Frontal cortex (tissue), 4 donors: ENCODE measurements around the gene MED22. TPM values are rescaled to one million over a fixed set of nuclear protein-coding genes. Genes with fewer than 3 reads are reported as not detected.
"Not testable (repeated sequence)": the region's sequence is repeated elsewhere in the genome, so short reads cannot be mapped to it uniquely, and the experiment has no call there.

Source experiments
- DNase-seq, 2 donors: peaks; one replicate each; pipeline ENCODE4 v3.0.0; 2012; ENCODE audit warnings: low spot score in 2 of 2
- FAIRE-seq: peaks from 2 replicates; lab custom pipeline; 2012; peaks lifted over from hg19 to GRCh38; lab: Jason Lieb, UNC
- total RNA-seq: library from RNA; depleted of rRNA; stranded (reverse); fragments of >200 nt; gene quantifications from one replicate; pipeline ENCODE4 v1.2.3, GENCODE V29; 2014
- donor health status: control.
- donor health status: control.
- donor health status: control.

MED22 gene
- total RNA-seq, 1 donor from 2014 or later = 15.1 TPM

GRCh38 chr9:133341369-133342068 is 6.4 kb downstream of the MED22 start:
- no peak for DNase-seq
- no peak for FAIRE-seq

- FAIRE-seq (no peak), DNase-seq (no peak)
Measured at GRCh38 chr9:133340916-133341315, 7.0 kb downstream of the MED22 start.

GRCh38 chr9:133340256-133340655 is 7.7 kb downstream of the MED22 start:
- FAIRE-seq = no peak
- no peak for DNase-seq

- no peak for FAIRE-seq
- no peak for DNase-seq
Measured at GRCh38 chr9:133339641-133340040, 8.3 kb downstream of the MED22 start.

- peak; percentile 89 to 93 for DNase-seq
- no peak for FAIRE-seq
Measured at GRCh38 chr9:133335924-133336811, 11.8 kb downstream of the MED22 start, which contains the start of gene SURF6. SURF6 (minus strand) TSS chr9:133336188; CDS start chr9:133336132, 56 bp downstream.

GRCh38 chr9:133334888-133335287 is 13.0 kb downstream of the MED22 start:
- FAIRE-seq, DNase-seq: not testable (repeated sequence)

- FAIRE-seq (no peak), DNase-seq (no peak)
Measured at GRCh38 chr9:133334161-133334560, 13.8 kb downstream of the MED22 start.

- FAIRE-seq = no peak
- DNase-seq = no peak
Measured at GRCh38 chr9:133333566-133333965, 14.4 kb downstream of the MED22 start.

GRCh38 chr9:133333011-133333410 is 14.9 kb downstream of the MED22 start:
- DNase-seq (no peak), FAIRE-seq (no peak)

- DNase-seq (no peak), FAIRE-seq (no peak)
Measured at GRCh38 chr9:133332381-133332730, 15.6 kb downstream of the MED22 start.

- FAIRE-seq (no peak), DNase-seq (no peak)
Measured at GRCh38 chr9:133331641-133332380, 16.1 kb downstream of the MED22 start.

- DNase-seq (no peak), FAIRE-seq (no peak)
Measured at GRCh38 chr9:133331221-133331620, 16.7 kb downstream of the MED22 start.

- not testable (repeated sequence) for DNase-seq, FAIRE-seq
Measured at GRCh38 chr9:133329306-133330156, 18.4 kb downstream of the MED22 start.

GRCh38 chr9:133327834-133328484 is 20.0 kb downstream of the MED22 start:
- DNase-seq (no peak), FAIRE-seq (no peak)

GRCh38 chr9:133327021-133327420 is 20.9 kb downstream of the MED22 start:
- FAIRE-seq, DNase-seq: not testable (repeated sequence)

- DNase-seq (no peak), FAIRE-seq (no peak)
Measured at GRCh38 chr9:133323991-133324703, 23.8 kb downstream of the MED22 start.

GRCh38 chr9:133323211-133323610 is 24.7 kb downstream of the MED22 start:
- no peak for DNase-seq
- no peak for FAIRE-seq

- no peak for FAIRE-seq
- DNase-seq = no peak
Measured at GRCh38 chr9:133322701-133323100, 25.2 kb downstream of the MED22 start.
